ENCODE measurements around the gene PTPRR.

The PTPRR gene

DNA sequence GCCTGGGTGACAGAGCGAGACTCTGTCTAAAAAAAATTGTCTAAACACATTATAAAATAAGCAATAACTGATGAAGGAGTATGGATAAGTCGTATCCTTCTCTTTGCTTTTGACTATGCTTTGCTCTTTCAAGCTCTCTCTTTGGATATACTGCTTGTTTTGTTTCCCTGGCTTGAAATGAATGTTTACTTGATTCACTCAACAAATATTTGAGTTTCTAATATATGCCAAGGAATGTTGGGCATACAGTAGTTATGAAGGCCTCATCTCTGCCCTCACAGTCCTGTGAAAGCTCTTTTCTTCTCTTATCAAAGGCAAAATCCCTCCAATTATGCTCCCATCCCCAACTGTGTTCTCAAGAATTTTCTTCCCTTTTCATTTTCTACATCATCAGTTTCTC is 123.5 kb downstream of the PTPRR start:
- no peaks in the 10 kb centered on the region for H3K36me3 ChIP-seq (ENCODE audit: control insufficient read depth, insufficient read depth, low read length)

DNA sequence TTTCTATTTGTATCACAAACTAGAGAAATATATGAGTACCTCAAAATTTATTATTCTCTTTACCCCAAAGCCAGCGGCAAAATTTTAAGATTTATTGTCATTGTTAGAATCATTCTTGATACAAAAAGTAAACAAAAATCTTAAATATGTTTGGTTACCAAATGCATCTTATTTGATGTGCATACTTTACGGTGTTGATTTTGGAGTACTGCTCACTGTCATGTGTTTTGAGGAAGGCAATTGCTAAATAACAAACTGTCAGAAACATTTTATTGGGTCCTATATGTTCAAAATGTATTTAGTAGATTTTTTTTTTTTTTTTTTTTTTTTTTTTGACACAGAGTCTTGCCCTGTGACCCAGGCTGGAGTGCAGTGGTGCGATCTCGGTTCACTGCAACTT is 124.9 kb downstream of the PTPRR start:
- DNase-seq (ENCODE audit: extremely low read depth, insufficient read length) = no peak
- H3K36me3 ChIP-seq (ENCODE audit: control insufficient read depth, insufficient read depth, low read length) = no peaks in the 10 kb centered on the region
- no peak overlapping the region for H3K4me3 ChIP-seq (replicated peaks; ENCODE audit: low read depth, low read length)
- H3K27me3 ChIP-seq (replicated peaks; ENCODE audit: control insufficient read depth, insufficient read depth, low read length) = no peaks in the 10 kb centered on the region
- no peak for TF ChIP-seq CTCF (IDR thresholded peaks at IDR 0.05; ENCODE audit: insufficient read depth, low read length, poor library complexity, severe bottlenecking)

More for the DNA sequence above, 123.5 kb downstream of the PTPRR start:
- Histone ChIP-seq H3K4me3 (replicated peaks; ENCODE audit: low read depth, low read length) (no peak overlapping the region), H3K27me3 (replicated peaks; ENCODE audit: control insufficient read depth, insufficient read depth, low read length) (no peaks in the 10 kb centered on the region)
- TF ChIP-seq CTCF (IDR thresholded peaks at IDR 0.05; ENCODE audit: insufficient read depth, low read length, poor library complexity, severe bottlenecking) = no peak
- no peak for DNase-seq (ENCODE audit: extremely low read depth, insufficient read length)

- no peak overlapping the region for H3K4me3 ChIP-seq (replicated peaks; ENCODE audit: low read depth, low read length)
- H3K27me3 ChIP-seq (replicated peaks; ENCODE audit: control insufficient read depth, insufficient read depth, low read length) = no peaks in the 10 kb centered on the region
- H3K36me3 ChIP-seq (ENCODE audit: control insufficient read depth, insufficient read depth, low read length) = no peaks in the 10 kb centered on the region
- TF ChIP-seq CTCF (IDR thresholded peaks at IDR 0.05; ENCODE audit: insufficient read depth, low read length, poor library complexity, severe bottlenecking) = no peak
- DNase-seq (ENCODE audit: extremely low read depth, insufficient read length) = no peak
Observed at GRCh38 chr12:70794131-70794530, 126.4 kb downstream of the PTPRR start.

- DNase-seq (ENCODE audit: extremely low read depth, insufficient read length) = no peak
- H3K36me3 ChIP-seq (ENCODE audit: control insufficient read depth, insufficient read depth, low read length) = no peaks in the 10 kb centered on the region
- no peak overlapping the region for H3K4me3 ChIP-seq (replicated peaks; ENCODE audit: low read depth, low read length)
- no peak for TF ChIP-seq CTCF (IDR thresholded peaks at IDR 0.05; ENCODE audit: insufficient read depth, low read length, poor library complexity, severe bottlenecking)
- H3K27me3 ChIP-seq (replicated peaks; ENCODE audit: control insufficient read depth, insufficient read depth, low read length) = no peaks in the 10 kb centered on the region
Observed at GRCh38 chr12:70788774-70789173, 131.8 kb downstream of the PTPRR start.

DNA sequence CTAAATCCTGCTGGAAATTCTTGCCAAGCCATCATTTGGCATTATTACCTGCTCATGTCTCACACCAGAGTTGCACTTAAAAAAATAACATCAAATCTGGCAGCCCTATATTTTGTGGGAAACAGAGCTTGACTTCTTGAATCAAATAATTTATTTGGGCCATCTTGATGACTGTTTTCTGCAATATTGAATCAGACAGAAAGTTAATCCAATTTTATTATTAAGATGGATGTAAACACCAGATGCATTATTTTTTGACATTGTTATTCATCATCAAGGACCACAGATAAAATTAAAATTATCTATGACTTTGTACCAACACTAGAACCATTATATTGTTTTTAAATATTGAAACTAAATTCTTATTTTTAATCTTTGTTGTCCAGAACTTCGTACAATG is 132.9 kb downstream of the PTPRR start:
- no peaks in the 10 kb centered on the region for H3K27me3 ChIP-seq (replicated peaks; ENCODE audit: control insufficient read depth, insufficient read depth, low read length)
- H3K36me3 ChIP-seq (ENCODE audit: control insufficient read depth, insufficient read depth, low read length) = no peaks in the 10 kb centered on the region
- no peak for DNase-seq (ENCODE audit: extremely low read depth, insufficient read length)
- no peak overlapping the region for H3K4me3 ChIP-seq (replicated peaks; ENCODE audit: low read depth, low read length)
- TF ChIP-seq CTCF (IDR thresholded peaks at IDR 0.05; ENCODE audit: insufficient read depth, low read length, poor library complexity, severe bottlenecking) = no peak

- Histone ChIP-seq H3K4me3 (replicated peaks; ENCODE audit: low read depth, low read length) (no peak overlapping the region), H3K27me3 (replicated peaks; ENCODE audit: control insufficient read depth, insufficient read depth, low read length) (no peaks in the 10 kb centered on the region), H3K36me3 (ENCODE audit: control insufficient read depth, insufficient read depth, low read length) (no peaks in the 10 kb centered on the region)
- no peak for TF ChIP-seq CTCF (IDR thresholded peaks at IDR 0.05; ENCODE audit: insufficient read depth, low read length, poor library complexity, severe bottlenecking)
- DNase-seq (ENCODE audit: extremely low read depth, insufficient read length) = no peak
Observed at GRCh38 chr12:70785896-70786295, 134.6 kb downstream of the PTPRR start.
